ENCODE data around the gene SYT1.
"Not testable (repeated sequence)": the region's sequence is repeated elsewhere in the genome, so short reads cannot be mapped to it uniquely, and the experiment has no call there.

SYT1 gene

DNA sequence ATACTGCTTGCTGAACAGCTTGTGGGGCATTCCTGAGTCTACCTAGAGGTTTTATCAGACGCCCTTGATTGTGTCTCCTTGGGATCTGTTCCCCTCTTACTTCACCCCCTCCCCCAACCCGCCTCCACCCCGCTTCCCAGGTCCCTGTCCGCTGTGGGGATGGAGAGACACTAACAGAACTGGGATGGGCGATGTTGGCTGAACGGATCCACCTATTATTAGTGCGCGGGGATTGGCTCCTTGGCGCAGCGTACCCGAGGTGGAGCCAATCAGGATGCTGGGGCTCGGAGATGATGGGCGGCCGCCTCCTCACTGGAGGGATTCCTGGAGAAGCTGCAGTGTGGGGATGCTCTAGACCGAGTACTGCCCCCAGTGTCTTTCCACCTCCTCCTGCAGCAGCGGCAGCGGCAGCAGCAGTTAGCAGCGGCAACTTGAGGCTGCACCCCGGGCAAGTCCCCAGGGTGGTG lies at the start of gene SYT1:
Gene SYT1 (plus strand): TSS at position 372 of the 467 bp plus-strand sequence.
- peak; percentile 73 for DNase-seq (ENCODE audit: low spot score)

DNA sequence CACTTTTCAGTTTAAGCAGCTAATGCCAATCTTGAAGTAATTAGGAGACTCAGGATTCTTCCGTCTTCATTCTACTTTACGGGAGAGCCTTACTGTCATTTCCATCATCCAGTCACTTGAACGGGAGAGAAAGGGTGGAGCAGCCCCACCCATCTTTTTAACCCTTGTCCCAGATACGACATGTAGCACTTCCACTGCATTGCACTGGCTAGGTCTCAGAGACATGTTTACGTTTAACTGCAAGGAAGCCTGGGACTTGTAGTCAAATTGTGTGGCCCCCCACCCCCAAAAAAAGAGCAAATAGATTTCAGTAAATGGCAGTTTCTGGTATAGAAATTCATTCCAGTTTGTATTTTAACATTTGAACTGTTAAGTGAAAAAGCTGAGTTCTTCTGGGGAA lies 46.1 kb upstream of the SYT1 start:
- no peak for DNase-seq (ENCODE audit: low spot score)

DNA sequence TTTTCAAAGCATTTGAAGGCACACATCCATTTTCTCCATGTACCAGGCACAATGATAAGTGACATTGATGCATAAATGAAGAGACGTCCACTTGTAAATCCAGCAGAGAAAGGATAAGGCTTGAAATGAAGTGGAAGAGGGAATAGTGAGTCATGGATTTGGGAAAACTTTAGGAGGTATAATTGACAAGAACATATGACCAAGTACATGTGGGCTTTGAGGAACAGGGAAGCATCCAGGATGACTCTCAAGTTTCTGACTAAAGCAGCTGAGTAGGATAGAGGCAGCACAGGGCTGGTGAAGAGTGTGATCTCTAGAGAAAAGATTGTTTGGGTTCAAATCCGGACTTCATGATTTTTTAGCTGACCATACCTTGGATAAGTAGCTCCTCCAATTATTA lies 43.6 kb upstream of the SYT1 start:
- no peak for DNase-seq (ENCODE audit: low spot score)

- no peak for DNase-seq (ENCODE audit: low spot score)
Observed at GRCh38 chr12:78824918-78825317, 39.7 kb upstream of the SYT1 start.

DNA sequence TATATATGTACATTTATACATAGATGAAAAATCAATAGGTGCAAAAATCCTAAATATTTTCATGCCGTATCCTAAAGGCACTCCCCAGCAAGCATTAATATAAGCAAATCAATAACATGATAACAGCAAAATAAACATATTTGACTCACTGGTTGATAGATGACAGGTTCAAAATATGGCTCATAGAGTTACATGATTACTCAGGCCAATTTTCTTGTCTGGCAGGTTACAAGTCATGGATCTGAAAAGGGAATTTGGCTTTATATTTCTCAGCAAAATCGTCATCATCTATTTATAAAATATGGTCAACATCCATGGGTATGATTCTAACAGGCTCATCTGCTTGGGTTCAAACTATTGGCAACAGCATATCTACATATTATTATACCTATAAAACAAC lies 34.9 kb upstream of the SYT1 start:
- DNase-seq (ENCODE audit: low spot score), result no peak

GRCh38 chr12:78835493-78835892 lies 29.1 kb upstream of the SYT1 start:
- DNase-seq (ENCODE audit: low spot score), result no peak

GRCh38 chr12:78840518-78841019 lies 24.0 kb upstream of the SYT1 start:
- not testable (repeated sequence) for DNase-seq (ENCODE audit: low spot score)

- no peak for DNase-seq (ENCODE audit: low spot score)
Observed at GRCh38 chr12:78853231-78853630, 11.3 kb upstream of the SYT1 start.

- DNase-seq (ENCODE audit: low spot score), result peak; percentile 65
Observed at GRCh38 chr12:78863482-78864402, 832 bp upstream of the SYT1 start.

DNA sequence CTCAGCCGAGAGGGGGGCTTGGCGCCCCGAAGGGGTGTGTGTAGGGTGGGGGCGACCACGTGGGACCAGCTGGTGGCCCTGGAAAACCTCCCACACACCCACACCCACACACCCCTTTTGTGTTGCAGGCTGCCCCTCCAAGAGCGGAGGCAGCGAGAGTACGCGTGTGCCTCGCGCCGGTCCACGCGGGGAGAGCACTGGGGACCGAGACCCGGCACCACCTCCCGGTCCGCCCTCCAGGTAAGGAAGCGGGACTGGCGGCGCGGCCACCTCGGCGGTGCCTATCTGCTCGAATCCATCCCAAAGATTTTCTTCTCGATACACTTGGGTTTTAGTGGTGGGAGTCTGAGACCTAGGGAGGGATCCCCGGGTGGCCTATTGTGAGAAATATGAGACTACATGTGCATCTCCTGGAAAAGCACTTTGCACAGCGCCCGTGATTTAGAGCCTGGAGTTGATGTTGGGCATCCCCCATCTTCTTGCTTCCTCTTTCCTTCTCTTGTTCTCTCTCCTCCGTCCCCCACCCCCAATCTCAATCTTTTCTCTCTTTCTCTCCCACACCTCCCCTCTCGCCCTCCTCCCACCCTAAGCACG lies 393 bp downstream of the SYT1 start:
- peak; percentile 60 for DNase-seq (ENCODE audit: low spot score)

GRCh38 chr12:78865516-78865915 lies 942 bp downstream of the SYT1 start:
- no peak for DNase-seq (ENCODE audit: low spot score)

GRCh38 chr12:78866518-78866917 lies 1.9 kb downstream of the SYT1 start:
- DNase-seq (ENCODE audit: low spot score), result no peak

- DNase-seq (ENCODE audit: low spot score), result no peak
Observed at GRCh38 chr12:78870539-78870938, 6.0 kb downstream of the SYT1 start.

DNA sequence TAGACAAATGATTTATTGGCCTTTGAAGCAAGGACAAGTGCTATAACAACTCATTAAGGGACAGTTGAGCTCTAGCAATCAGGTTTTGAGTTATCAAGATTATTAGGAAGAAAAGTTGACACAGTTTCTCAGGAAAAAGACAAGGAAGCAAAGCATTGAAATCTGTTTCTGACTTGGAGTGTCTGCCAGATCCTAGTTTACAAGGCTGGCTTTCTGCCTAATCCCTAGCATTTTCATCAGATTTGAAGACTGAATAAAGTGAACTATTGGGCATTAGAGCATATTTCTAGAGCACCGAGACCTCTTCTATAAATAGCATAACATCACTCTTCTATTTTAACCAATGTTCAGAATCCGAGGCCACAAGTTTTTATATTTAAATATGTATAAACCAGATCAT lies 7.0 kb downstream of the SYT1 start:
- no peak for DNase-seq (ENCODE audit: low spot score)

GRCh38 chr12:78878459-78878858 lies 13.9 kb downstream of the SYT1 start:
- DNase-seq (ENCODE audit: low spot score), result no peak

- DNase-seq (ENCODE audit: low spot score), result no peak
Observed at GRCh38 chr12:78878866-78879265, 14.3 kb downstream of the SYT1 start.

- no peak for DNase-seq (ENCODE audit: low spot score)
Observed at GRCh38 chr12:78880078-78880477, 15.5 kb downstream of the SYT1 start.

DNA sequence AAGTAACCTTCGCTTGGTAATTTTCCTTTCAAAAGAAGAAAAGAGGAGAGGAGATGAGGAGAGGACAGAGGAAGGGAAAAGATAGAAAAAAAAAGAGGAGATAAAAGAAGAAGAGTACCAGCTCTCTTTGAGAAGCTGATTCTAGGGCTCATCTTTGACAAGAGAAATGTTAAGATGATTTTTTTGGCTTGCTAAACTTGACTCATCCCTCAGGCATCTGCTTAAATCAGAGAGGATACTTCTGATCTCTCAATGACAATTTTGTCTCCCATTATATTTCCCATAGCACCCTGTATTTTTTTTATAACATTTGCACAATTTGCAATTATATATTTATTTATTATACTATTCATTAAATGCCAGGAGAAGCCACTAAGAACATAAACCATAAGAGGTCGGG lies 17.1 kb downstream of the SYT1 start:
- no peak for DNase-seq (ENCODE audit: low spot score)

DNA sequence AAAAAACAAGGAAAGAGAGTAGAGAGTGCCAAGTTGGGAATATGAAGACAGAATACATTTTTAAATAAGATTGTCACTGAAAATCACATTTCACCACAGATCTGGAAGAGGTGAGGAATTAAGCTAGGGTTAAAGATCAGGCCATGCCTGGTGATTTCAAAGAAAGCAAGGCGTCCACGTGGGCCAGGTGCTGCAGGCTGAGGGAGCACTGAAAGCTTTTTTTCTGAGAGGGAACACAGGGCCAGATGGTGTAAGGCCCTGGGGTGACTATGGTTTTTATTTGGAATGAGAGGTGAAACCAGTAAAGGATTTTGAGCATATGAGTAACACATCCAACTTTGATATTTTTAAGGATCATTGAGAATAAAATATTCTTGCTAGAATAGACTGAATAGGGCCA lies 20.9 kb downstream of the SYT1 start:
- no peak for DNase-seq (ENCODE audit: low spot score)

GRCh38 chr12:78886719-78887407 lies 22.3 kb downstream of the SYT1 start:
- no peak for DNase-seq (ENCODE audit: low spot score)

GRCh38 chr12:78887444-78887843 lies 22.9 kb downstream of the SYT1 start:
- DNase-seq (ENCODE audit: low spot score), result no peak

- DNase-seq (ENCODE audit: low spot score), result no peak
Observed at GRCh38 chr12:78888568-78888967, 24.0 kb downstream of the SYT1 start.
